ENCODE data around the gene CAMTA2. TPM values are rescaled to one million over a fixed set of nuclear protein-coding genes. Genes with fewer than 3 reads are reported as not detected.
A peak's percentile ranks its signal among the peaks of the same experiment; 100 is the strongest.

The CAMTA2 gene
- total RNA-seq, 3 donors from 2014 or later: 11.0 to 17.7 (median 13.5) TPM

DNA sequence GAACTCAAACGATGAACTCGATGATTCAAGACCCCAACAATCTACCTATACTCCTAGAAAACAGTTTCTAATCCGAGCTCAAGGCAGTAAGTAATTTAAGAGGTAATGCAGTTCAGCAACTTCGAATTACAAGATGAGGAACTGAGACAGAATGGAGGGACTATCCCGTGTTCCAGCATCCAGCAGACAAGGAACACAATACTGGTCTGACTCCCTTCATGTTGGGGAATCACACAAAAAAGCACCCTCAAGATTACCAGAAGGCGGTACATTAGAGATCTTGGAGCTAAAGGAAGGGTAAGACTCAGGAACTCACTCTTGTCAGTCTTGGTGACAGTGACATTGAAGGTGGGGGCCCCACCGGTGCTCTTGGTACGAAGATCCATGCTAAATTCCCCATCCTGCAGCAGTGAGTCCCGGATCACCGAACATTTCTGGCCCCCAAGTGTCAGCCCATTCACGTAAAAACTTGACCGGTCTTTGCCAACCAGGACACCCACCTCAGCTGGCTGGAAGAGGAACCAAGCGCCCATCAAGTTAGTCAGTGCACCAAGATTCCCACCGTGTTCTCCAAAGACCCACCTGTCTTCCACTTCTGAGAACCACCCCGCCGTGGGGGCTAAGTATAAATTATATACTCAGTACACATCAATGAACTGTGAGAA is 41.0 kb downstream of the CAMTA2 start:
- peaks cover 8 to 32% of the 10 kb centered on the region in 2 donors for H3K4me1 ChIP-seq
- no peaks in the 10 kb centered on the region for H3K36me3 ChIP-seq
- DNase-seq (ENCODE audit: low spot score in 2 of 2): no peak
- TF ChIP-seq, protein P1, sequence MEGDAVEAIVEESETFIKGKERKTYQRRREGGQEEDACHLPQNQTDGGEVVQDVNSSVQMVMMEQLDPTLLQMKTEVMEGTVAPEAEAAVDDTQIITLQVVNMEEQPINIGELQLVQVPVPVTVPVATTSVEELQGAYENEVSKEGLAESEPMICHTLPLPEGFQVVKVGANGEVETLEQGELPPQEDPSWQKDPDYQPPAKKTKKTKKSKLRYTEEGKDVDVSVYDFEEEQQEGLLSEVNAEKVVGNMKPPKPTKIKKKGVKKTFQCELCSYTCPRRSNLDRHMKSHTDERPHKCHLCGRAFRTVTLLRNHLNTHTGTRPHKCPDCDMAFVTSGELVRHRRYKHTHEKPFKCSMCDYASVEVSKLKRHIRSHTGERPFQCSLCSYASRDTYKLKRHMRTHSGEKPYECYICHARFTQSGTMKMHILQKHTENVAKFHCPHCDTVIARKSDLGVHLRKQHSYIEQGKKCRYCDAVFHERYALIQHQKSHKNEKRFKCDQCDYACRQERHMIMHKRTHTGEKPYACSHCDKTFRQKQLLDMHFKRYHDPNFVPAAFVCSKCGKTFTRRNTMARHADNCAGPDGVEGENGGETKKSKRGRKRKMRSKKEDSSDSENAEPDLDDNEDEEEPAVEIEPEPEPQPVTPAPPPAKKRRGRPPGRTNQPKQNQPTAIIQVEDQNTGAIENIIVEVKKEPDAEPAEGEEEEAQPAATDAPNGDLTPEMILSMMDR (IDR thresholded peaks at IDR 0.05): no peak
- TF ChIP-seq POLR2A (IDR thresholded peaks at IDR 0.05) (no peak), POLR2AphosphoS5 (IDR thresholded peaks at IDR 0.05) (no peak)
- intact Hi-C loops (cut with DNase I; ENCODE audit: low total_unique reads): no loop called here
- no peaks in the 10 kb centered on the region for H3K9me3 ChIP-seq
- no peaks in the 10 kb centered on the region for H3K27me3 ChIP-seq
- H3K4me3 ChIP-seq: peak overlapping the region; percentile 98 to 100 (median 99)
- H3K27ac ChIP-seq: peak overlapping the region; percentile 97 to 99

DNA sequence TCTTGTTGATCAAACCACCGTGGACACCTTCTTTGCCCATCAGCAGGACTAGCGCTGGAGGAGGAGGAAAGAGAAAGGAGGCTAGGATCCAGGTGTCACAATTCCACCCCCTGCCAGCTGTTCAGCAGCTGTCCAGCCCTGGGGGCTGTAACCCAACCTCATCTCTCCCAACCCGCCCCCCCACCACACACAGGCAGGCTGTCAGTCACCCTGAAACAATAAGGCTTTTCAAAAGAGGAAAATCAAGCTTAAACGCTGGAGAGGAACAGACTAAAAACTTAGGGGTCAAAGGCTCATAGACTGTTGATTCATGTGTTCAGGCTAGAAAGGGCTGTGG is 41.6 kb downstream of the CAMTA2 start:
- H3K9me3 ChIP-seq: no peaks in the 10 kb centered on the region
- H3K27me3 ChIP-seq: no peaks in the 10 kb centered on the region
- H3K36me3 ChIP-seq: no peaks in the 10 kb centered on the region
- no peak for DNase-seq (ENCODE audit: low spot score in 2 of 2)
- H3K4me3 ChIP-seq: peak overlapping the region; percentile 11 to 99 (median 98)
- intact Hi-C loops (cut with DNase I; ENCODE audit: low total_unique reads): no loop called here
- peaks cover 13 to 37% of the 10 kb centered on the region in 2 donors for H3K4me1 ChIP-seq
- H3K27ac ChIP-seq: peak overlapping the region; percentile 97 to 99
- TF ChIP-seq, protein P1 (IDR thresholded peaks at IDR 0.05): no peak
- TF ChIP-seq POLR2A (IDR thresholded peaks at IDR 0.05) (no peak), POLR2AphosphoS5 (IDR thresholded peaks at IDR 0.05) (no peak)

DNA sequence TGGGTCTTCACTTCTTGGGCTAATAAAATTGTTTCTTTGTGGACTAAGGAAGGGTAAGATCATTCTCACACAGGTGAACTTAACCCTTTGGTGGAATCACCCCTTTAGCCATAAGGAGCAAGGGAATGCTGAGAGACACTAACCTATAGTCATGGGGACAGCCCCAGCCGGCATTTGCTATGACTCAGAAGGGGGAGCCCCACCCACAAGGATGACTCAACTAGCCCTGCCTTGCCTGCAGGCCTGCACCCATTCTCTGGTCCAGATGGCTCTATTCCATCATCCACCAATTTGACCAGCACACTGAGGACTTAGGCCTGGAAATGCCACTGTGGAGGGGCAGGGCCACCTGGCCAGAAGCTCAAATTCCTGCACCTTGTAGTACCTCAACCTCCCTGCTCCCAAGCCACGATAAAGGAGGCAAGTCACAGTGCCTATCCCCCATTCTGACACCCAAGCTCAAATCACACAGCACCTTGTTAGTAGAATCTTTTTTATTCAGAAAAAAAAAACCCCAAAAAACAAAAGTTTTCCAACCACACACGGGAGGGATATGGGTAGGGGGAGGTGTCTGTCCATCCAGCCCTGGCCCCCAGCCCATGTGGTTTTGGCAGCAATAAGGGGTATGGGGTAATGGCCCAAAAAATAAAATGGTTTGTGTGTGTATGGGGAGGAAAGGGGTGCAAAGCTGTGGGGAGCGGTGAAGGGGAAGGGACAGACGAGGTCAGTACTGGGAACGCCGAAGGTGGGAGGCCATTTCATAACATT is 42.1 kb downstream of the CAMTA2 start:
- peak; percentile 72 to 81 for DNase-seq (ENCODE audit: low spot score in 2 of 2)
- no peaks in the 10 kb centered on the region for H3K27me3 ChIP-seq
- intact Hi-C loops (cut with DNase I; ENCODE audit: low total_unique reads): no loop called here
- H3K36me3 ChIP-seq: no peaks in the 10 kb centered on the region
- TF ChIP-seq, protein P1 (IDR thresholded peaks at IDR 0.05): no peak
- TF ChIP-seq POLR2AphosphoS5 (IDR thresholded peaks at IDR 0.05): peak in 2 of 3 donors; percentile 32 to 75
- H3K27ac ChIP-seq: peak overlapping the region; percentile 97 to 99
- peaks cover 14 to 35% of the 10 kb centered on the region in 2 donors for H3K4me1 ChIP-seq
- H3K4me3 ChIP-seq: peak overlapping the region in 2 of 3 donors; percentile 11 to 98
- H3K9me3 ChIP-seq: no peaks in the 10 kb centered on the region

DNA sequence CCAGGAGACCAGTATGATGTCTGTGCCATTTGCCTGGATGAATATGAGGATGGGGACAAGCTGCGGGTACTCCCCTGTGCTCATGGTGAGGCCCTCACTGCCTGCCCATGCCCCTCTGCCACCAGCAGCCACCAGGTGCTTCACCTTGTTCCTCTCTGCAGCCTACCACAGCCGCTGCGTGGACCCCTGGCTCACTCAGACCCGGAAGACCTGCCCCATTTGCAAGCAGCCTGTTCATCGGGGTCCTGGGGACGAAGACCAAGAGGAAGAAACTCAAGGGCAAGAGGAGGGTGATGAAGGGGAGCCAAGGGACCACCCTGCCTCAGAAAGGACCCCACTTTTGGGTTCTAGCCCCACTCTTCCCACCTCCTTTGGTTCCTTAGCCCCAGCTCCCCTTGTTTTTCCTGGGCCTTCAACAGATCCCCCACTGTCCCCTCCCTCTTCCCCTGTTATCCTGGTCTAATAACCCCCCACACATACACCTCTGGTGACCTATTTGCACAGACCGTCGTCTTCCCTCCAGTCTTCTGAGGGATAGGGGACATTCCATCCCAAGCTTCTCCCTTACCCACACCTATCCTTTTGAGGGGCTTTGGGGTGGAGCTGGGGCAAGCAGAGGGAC is 42.8 kb downstream of the CAMTA2 start:
- Histone ChIP-seq H3K4me1 (peaks cover 14 to 32% of the 10 kb centered on the region in 2 donors), H3K27me3 (no peaks in the 10 kb centered on the region), H3K36me3 (no peaks in the 10 kb centered on the region), H3K4me3 (peak overlapping the region in 1 of 3 donors; percentile 98), H3K9me3 (no peaks in the 10 kb centered on the region), H3K27ac (peak overlapping the region; percentile 97 to 99)
- intact Hi-C loops (cut with DNase I; ENCODE audit: low total_unique reads): no loop called here
- TF ChIP-seq POLR2AphosphoS5 (IDR thresholded peaks at IDR 0.05) (no peak), POLR2A (IDR thresholded peaks at IDR 0.05) (no peak)
- TF ChIP-seq, protein P1 (IDR thresholded peaks at IDR 0.05): no peak
- no peak for DNase-seq (ENCODE audit: low spot score in 2 of 2)

DNA sequence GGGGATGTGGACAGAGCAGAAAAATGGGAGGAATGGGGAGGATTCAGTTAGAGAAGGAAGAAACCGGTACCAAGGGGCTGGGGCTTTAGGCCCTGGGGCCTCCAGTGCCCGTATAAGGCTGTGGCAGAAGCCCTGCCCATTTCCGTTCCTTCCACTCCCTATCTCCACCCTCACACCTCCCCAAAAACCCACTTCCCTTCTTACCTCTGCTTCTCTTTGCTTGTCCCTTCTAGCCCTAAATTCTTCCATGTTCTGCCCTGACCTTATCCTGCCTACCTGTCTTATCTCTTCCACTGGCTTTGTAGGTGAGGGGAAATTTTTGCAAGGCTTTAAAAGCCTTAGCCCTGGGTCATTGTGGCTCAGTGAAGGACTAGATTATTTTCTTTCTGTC is 43.3 kb downstream of the CAMTA2 start:
- Histone ChIP-seq H3K36me3 (no peaks in the 10 kb centered on the region), H3K27me3 (no peaks in the 10 kb centered on the region), H3K27ac (peak overlapping the region; percentile 97 to 99), H3K9me3 (no peaks in the 10 kb centered on the region), H3K4me3 (no peak overlapping the region), H3K4me1 (peaks cover 15 to 35% of the 10 kb centered on the region in 2 donors)
- intact Hi-C loops (cut with DNase I; ENCODE audit: low total_unique reads): no loop called here
- TF ChIP-seq POLR2AphosphoS5 (IDR thresholded peaks at IDR 0.05) (no peak), POLR2A (IDR thresholded peaks at IDR 0.05) (no peak)
- DNase-seq (ENCODE audit: low spot score in 2 of 2): no peak

Data from breast epithelium (tissue), 4 donors.